ENCODE measurements around the gene CENPV. TPM values are rescaled to one million over a fixed set of nuclear protein-coding genes. Genes with fewer than 3 reads are reported as not detected.
A peak's percentile ranks its signal among the peaks of the same experiment; 100 is the strongest.
"Not testable (repeated sequence)": the region's sequence is repeated elsewhere in the genome, so short reads cannot be mapped to it uniquely, and the experiment has no call there.

Gene CENPV
- 178 TPM for total RNA-seq (ENCODE audit: unreplicated experiment)
- long read RNA-seq, transcript CENPV-203 (5 exons, 1,770 nt), result minor isoform, 18 of 145 reads
- long read RNA-seq, transcript CENPV-201 (5 exons, 1,165 nt), result major isoform, 93 of 145 reads
- long read RNA-seq, partial matches to known transcripts, result 13 of 145 reads
- long read RNA-seq, other reads (novel, unspliced or antisense), result 18 of 145 reads

DNA sequence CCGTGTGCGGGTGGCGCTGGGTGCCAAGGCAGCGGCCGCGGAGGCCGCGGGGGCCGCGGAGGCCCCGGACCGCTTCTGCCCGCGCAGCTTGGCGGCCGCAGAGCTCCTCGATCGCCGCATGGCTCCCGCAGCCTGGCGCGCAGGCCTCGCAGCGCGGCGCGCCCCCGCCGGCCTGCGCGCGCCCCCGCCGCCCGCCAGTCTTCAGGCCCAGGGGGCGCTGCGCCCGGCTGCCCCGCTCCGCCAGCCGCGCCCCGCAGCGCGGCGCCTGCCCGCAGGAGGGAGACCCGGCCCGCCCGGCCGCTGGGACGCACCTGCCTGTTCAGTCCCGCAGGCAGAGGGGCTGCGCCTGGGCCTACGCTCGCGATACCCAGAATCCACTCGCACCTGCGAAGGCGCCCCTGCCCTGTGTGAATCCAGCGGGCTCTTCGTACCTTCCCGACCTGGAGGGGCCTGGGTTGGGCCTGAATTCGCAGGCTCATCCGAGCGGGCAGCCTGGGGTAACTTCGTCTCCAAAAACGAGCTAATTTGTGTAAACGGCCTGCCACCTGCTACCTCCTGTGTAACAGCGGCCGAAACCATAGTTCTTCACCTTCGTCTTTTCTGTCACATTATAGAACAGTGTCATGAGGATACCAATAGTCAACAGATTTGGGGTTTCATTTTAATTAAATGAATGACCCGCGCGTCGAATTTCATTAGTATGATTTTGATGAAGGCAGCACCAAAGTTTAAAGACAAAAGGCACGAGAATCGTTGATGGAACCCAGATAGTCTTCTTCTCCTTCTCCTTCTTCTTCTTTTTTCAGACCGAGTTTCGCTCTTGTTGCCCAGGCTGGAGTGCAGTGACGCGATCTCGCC, at the start of gene CENPV:
CENPV (minus strand) TSS at position 153 of the 858 bp plus-strand sequence; CDS start at position 120, 33 bp downstream.
- TF ChIP-seq, protein P1, sequence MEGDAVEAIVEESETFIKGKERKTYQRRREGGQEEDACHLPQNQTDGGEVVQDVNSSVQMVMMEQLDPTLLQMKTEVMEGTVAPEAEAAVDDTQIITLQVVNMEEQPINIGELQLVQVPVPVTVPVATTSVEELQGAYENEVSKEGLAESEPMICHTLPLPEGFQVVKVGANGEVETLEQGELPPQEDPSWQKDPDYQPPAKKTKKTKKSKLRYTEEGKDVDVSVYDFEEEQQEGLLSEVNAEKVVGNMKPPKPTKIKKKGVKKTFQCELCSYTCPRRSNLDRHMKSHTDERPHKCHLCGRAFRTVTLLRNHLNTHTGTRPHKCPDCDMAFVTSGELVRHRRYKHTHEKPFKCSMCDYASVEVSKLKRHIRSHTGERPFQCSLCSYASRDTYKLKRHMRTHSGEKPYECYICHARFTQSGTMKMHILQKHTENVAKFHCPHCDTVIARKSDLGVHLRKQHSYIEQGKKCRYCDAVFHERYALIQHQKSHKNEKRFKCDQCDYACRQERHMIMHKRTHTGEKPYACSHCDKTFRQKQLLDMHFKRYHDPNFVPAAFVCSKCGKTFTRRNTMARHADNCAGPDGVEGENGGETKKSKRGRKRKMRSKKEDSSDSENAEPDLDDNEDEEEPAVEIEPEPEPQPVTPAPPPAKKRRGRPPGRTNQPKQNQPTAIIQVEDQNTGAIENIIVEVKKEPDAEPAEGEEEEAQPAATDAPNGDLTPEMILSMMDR (IDR thresholded peaks at IDR 0.05; ENCODE audit: partially characterized antibody, unreplicated experiment), result no peak
- H3K4me1 Mint-ChIP-seq (ENCODE audit: low read depth, unreplicated experiment), result peaks cover 6% of the 10 kb centered on the region
- H3K27me3 Mint-ChIP-seq (ENCODE audit: unreplicated experiment), result peaks cover 17% of the 10 kb centered on the region
- peak within 1 kb of the TSS; percentile 91 for H3K4me3 Mint-ChIP-seq (ENCODE audit: unreplicated experiment)
- H3K27ac Mint-ChIP-seq (ENCODE audit: unreplicated experiment), result peak within 1 kb of the TSS; percentile 99
- no peaks in the 10 kb centered on the region for H3K36me3 Mint-ChIP-seq (ENCODE audit: unreplicated experiment)
- DNase-seq, result peak; percentile 76
- peaks cover 18% of the 10 kb centered on the region for H3K9me3 Mint-ChIP-seq (ENCODE audit: unreplicated experiment)

DNA sequence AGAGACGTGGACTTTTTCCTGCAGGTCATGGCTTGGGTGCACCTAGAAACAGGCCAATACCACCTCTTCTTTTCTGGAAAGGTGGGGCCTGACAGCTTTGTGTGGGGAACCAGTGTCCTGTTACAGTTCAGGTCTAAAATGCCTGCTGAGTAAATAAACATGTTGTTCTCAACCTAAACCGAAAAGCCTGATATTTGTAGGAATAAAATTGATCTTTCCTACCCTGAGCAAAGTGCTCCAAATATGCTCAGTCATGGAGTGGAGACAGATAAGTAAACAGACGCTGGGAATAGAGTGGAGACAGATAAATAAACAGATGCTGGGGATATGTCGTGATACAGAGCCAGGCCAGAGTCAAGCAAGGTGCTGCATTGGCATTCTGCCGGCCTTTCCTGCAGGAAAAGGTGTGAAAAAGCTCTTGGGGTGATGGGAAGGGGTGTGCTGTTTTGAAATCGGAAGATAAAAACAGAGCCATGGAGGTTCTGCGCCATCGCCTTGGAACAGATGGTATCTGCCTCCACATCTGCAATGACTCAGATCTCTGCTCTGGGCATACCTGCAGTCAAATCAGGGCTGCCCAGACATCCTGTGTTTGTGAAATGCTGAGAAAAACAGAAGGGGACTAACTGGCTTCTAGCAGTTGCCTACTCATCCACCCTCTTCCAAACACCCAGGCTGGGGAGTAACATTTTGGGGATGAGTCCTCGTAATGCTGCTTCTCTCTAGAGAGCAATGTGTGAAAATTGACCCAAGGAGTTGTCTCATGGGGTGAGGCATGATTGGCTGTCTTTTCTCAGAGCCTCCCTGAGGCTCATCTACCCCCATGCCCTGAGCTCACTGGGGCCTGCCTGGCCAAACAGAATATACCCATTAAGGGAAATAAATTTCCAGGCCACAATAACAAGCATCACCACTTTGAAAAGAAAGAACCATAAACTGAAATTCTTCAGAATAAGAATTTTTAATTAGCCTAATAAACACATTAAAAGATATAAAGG, 45.3 kb upstream of the CENPV start:
- TF ChIP-seq, protein P1 (IDR thresholded peaks at IDR 0.05; ENCODE audit: partially characterized antibody, unreplicated experiment), result no peak
- no peaks in the 10 kb centered on the region for H3K9me3 Mint-ChIP-seq (ENCODE audit: unreplicated experiment)
- H3K27me3 Mint-ChIP-seq (ENCODE audit: unreplicated experiment), result no peaks in the 10 kb centered on the region
- H3K4me1 Mint-ChIP-seq (ENCODE audit: low read depth, unreplicated experiment), result peaks cover 9% of the 10 kb centered on the region
- H3K27ac Mint-ChIP-seq (ENCODE audit: unreplicated experiment), result peak overlapping the region; percentile 1
- no peak overlapping the region for H3K4me3 Mint-ChIP-seq (ENCODE audit: unreplicated experiment)
- H3K36me3 Mint-ChIP-seq (ENCODE audit: unreplicated experiment), result no peaks in the 10 kb centered on the region
- DNase-seq, result no peak

DNA sequence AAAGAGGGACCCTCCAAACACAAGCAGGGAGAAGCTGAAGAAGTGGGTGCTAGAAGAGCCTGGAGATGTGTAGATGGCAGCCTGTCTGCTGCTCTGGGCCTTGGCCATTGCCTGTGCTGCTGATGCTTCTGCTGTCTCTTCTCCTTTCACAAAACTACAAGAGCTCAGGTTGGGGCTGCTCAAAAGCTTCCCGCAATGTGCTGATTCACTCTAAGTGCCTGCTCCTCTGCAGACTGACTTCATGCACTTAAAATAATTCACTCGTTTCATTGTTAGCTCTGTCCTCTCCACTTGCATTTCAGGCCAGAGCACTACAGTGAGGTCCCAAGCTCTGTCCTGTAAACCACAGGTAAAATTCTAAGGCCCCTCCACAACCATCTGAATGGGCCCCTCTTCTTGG, 43.4 kb upstream of the CENPV start:
- H3K4me1 Mint-ChIP-seq (ENCODE audit: low read depth, unreplicated experiment); DNase-seq; H3K27me3 Mint-ChIP-seq (ENCODE audit: unreplicated experiment); H3K4me3 Mint-ChIP-seq (ENCODE audit: unreplicated experiment); H3K9me3 Mint-ChIP-seq (ENCODE audit: unreplicated experiment); H3K36me3 Mint-ChIP-seq (ENCODE audit: unreplicated experiment); H3K27ac Mint-ChIP-seq (ENCODE audit: unreplicated experiment): not testable (repeated sequence)

DNA sequence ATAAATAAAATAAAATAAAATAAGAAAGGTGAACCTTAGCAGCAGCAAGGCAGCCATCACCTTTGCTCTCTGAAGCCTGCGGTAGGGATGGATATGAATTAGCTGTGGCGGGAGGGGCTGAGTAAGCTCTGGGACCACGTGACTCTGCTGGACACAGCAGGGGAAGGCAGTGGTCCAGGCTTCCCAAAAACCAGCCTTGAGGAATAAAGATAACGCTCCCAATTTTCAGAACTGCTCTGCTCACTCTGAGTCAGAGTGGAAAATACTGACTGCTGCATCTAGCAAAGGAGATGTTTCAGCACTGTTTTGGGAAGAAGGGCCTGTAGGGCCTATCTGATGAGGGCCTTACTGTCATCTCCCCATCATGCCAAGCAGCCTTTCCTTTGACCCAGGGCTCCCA, 42.6 kb upstream of the CENPV start:
- H3K4me3 Mint-ChIP-seq (ENCODE audit: unreplicated experiment); H3K36me3 Mint-ChIP-seq (ENCODE audit: unreplicated experiment); DNase-seq; H3K4me1 Mint-ChIP-seq (ENCODE audit: low read depth, unreplicated experiment); H3K27ac Mint-ChIP-seq (ENCODE audit: unreplicated experiment); H3K9me3 Mint-ChIP-seq (ENCODE audit: unreplicated experiment); H3K27me3 Mint-ChIP-seq (ENCODE audit: unreplicated experiment): not testable (repeated sequence)

DNA sequence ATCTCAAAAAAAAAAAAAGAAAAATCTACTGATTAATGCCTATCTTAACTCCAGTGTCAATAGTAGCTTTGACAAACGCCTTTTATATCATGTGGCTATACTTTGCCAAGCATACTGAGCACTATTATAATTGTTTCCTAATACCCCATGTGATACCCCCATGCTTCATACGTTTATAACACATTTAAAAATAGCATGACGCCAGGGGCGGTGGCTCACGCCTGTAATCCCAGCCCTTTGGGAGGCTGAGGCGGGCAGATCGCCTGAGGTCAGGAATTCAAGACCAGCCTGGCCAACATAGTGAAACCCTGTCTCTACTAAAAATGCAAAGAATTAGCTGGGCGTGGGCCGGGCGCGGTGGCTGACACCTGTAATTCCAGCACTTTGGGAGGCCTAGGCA, 39.2 kb upstream of the CENPV start:
- not testable (repeated sequence) for H3K27me3 Mint-ChIP-seq (ENCODE audit: unreplicated experiment); H3K36me3 Mint-ChIP-seq (ENCODE audit: unreplicated experiment); H3K4me3 Mint-ChIP-seq (ENCODE audit: unreplicated experiment); H3K27ac Mint-ChIP-seq (ENCODE audit: unreplicated experiment); H3K9me3 Mint-ChIP-seq (ENCODE audit: unreplicated experiment); H3K4me1 Mint-ChIP-seq (ENCODE audit: low read depth, unreplicated experiment); DNase-seq

DNA sequence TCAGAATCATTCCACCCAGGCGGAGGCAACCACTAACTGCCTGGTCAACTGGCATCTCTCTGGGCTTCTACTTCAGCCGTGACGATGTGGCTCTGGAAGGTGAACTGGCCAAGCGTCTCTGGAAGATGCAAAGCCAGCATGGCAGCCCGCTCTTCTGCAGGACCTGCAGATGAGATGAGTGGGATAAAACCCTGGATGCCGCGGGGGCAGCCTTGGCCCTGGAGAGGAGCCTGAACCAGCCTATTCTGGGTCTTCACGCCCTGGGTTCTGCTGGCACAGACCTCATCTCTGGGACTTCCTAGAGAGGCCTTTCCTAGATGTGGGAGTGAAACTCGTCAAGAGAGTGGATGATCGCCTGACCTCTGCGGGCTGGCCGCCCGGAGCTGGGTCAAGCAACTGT, 38.2 kb upstream of the CENPV start:
- H3K4me1 Mint-ChIP-seq (ENCODE audit: low read depth, unreplicated experiment), result peaks cover 2% of the 10 kb centered on the region
- TF ChIP-seq, protein P1 (IDR thresholded peaks at IDR 0.05; ENCODE audit: partially characterized antibody, unreplicated experiment), result no peak
- no peaks in the 10 kb centered on the region for H3K9me3 Mint-ChIP-seq (ENCODE audit: unreplicated experiment)

DNA sequence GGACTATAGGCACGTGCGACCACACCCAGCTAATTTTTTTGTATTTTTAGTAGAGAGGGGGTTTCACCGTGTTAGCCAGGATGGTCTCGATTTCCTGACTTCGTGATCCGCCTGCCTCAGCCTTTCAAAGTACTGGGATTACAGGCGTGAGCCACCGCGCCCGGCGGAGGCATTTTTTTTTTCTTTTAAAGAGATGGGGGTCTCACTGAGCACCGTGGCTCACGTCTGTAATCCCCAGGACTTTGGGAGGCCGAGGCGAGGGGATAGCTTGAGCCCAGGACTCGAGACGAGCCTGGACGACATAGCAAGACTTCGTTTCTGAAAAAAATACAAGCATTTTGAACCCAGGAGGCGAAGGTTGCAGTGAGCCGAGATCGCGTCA, 32.8 kb upstream of the CENPV start:
- H3K36me3 Mint-ChIP-seq (ENCODE audit: unreplicated experiment); H3K27me3 Mint-ChIP-seq (ENCODE audit: unreplicated experiment); H3K9me3 Mint-ChIP-seq (ENCODE audit: unreplicated experiment); H3K27ac Mint-ChIP-seq (ENCODE audit: unreplicated experiment); DNase-seq: not testable (repeated sequence)
- H3K4me1 Mint-ChIP-seq (ENCODE audit: low read depth, unreplicated experiment), result peaks cover 14% of the 10 kb centered on the region
- H3K4me3 Mint-ChIP-seq (ENCODE audit: unreplicated experiment), result peak overlapping the region; percentile 92

More for the DNA sequence above, 38.2 kb upstream of the CENPV start:
- no peak overlapping the region for H3K4me3 Mint-ChIP-seq (ENCODE audit: unreplicated experiment)
- peaks cover 4% of the 10 kb centered on the region for H3K27me3 Mint-ChIP-seq (ENCODE audit: unreplicated experiment)
- no peak for DNase-seq
- no peak overlapping the region for H3K27ac Mint-ChIP-seq (ENCODE audit: unreplicated experiment)
- H3K36me3 Mint-ChIP-seq (ENCODE audit: unreplicated experiment), result no peaks in the 10 kb centered on the region

Data from glutamatergic neuron (in vitro differentiated cells).